CD4-positive, alpha-beta T cell treated with Interleukin-4 for 1 hour (primary cell): ENCODE results near the gene IRF2BP2.
A peak's percentile ranks its signal among the peaks of the same experiment; 100 is the strongest.
"Not testable (repeated sequence)": the region's sequence is repeated elsewhere in the genome, so short reads cannot be mapped to it uniquely, and the experiment has no call there.

Source experiments
- DNase-seq, 2 donors: peaks; one replicate each; pipeline ENCODE4 v3.0.0-alpha.2; 2020 to 2022

Gene IRF2BP2

DNA sequence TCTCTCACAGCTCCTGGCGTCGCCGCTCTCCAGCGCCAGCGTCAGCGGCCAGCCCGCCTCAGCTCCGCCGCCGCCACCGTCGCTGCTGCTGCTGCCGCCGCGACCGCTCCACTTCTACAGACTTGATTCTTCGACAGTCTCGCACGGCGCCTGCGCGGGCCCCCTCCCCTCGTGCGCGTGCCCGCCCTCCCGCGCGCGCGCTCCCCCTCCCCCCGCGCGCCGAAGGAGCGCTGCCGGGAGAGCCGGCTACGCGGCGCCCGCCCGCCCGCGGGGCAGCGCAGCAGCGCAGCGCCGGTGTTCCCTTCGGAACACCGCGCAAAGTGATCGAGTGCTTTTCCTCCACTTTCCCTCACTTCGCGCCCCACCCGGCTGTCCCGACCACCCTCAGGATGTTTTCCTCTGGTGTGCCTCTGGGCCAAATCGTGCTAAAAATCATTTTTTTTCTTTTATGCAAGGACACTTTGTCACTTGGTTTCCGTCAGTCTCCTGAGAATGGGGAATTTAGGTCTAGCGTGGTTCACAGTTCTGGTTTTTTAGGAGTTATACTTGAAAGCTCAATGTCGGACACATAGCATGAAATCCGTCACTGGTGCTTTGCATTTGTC lies at the start of gene IRF2BP2:
TSS of gene IRF2BP2 (minus strand) at position 118 of the 605 bp plus-strand sequence. CDS start 684 bp downstream, outside the sequence.
- DNase-seq, result peak; percentile 88

DNA sequence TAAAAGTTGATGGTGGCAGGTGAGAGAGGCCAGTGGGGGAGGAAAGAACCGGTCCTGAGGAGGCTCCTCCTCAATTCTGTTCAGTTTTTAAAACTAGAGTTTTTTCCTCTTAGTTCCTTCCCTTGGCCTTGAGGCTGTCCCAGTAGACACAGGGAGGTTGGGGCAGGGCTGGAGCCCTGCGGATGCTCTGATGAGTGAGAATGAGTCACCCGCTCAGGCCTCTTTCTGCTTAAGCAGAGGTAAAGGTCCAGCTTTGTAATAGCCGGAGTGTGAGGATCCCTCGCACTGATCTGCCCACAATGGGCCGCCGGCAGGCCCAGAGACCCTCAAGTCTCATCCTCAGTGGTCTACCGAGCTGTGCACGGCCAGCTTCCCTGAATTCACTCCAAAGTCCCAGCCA lies 49.6 kb upstream of the IRF2BP2 start:
- DNase-seq, result peak in 1 of 2 donors; percentile 39

DNA sequence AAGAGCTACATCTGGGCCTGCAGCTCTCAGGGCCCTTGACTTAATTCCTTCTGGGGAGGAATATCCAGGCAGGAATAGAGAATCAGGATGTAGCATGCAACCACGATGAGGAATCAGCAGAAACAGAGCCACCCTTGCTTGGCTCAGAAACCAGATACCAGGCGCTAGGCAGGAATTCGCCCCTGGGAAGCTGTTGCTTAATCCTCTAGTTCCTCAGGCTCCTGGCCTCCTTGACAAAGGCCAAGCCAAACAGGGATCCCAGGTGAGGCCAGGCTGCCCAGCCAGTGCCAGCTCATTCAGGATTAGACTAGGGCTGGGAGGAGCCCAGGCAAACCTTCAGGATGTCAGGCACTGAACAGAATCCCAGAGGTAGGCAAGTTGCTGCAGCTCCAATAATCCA lies 48.2 kb upstream of the IRF2BP2 start:
- no peak for DNase-seq

DNA sequence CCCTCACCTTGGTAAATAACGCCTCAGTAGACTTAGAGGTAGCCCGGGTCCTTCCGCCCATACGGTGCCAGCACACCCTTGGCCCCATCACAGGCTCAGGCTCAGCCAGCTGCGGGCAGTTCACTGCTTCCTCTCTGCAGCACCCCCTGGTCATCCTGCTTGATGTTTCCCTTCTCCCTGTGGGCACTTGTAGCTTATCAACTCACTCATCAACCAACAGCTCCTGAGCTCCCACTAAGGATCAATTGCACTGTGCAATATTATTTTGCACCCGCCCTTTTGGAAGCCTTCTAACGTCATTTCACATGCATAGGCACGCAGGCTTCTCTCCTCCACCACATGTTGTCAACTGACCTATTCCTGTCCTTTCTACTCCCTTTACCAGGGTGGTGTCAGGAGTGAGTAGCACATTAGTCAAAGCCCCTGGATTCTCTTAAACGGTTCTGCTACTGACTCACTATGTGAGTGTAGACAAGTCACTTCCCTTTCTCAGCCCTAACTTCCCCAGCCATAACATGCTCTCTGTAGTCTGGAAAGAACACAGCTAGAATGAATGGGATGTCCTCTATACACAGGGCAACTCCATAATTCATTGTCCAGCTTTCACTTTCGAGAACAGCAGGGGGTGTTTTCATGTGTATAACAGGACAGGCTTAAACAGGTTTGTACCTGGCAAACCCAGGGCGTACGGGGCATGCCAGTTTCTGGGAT lies 47.1 kb upstream of the IRF2BP2 start:
- DNase-seq, result peak; percentile 23 to 76

DNA sequence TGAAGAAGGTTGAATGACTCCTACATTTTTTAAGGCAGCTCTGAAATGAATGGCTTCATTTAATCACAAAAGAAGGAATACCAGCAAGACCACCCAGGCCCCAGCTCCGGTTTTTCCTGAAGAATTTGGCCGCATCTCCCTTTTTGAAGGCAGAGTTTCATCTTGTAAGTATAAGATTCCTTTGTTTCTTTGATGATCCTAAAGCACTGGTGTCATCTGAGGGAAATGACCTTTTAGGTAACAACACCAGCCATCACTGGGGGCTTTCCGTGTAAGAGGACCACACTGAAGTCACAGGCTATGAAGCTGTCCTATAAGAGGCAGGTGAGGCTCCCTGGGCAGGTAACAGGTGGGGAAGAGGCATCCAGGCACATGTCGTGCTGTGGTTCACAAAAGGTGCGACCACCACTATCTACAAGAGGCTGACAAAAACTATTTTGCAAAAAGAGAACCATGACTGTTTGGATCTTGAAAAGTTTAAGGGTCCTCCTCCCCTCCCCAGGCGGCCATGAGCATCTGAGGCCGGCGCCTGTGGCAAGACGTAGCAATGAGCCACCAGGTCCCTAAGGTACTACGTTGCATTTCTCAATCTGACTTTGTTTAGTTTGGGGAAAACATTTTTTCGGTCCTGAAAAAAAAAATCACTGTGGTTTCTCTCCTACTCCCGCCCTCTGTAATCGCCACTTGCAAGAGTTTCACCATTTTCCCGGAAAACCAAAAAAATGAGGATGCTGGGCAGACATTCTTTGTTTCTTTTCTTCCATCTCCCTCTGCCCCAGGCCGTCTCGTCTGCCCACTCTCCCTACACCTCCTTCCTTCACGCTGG lies 46.3 kb upstream of the IRF2BP2 start:
- DNase-seq, result no peak

DNA sequence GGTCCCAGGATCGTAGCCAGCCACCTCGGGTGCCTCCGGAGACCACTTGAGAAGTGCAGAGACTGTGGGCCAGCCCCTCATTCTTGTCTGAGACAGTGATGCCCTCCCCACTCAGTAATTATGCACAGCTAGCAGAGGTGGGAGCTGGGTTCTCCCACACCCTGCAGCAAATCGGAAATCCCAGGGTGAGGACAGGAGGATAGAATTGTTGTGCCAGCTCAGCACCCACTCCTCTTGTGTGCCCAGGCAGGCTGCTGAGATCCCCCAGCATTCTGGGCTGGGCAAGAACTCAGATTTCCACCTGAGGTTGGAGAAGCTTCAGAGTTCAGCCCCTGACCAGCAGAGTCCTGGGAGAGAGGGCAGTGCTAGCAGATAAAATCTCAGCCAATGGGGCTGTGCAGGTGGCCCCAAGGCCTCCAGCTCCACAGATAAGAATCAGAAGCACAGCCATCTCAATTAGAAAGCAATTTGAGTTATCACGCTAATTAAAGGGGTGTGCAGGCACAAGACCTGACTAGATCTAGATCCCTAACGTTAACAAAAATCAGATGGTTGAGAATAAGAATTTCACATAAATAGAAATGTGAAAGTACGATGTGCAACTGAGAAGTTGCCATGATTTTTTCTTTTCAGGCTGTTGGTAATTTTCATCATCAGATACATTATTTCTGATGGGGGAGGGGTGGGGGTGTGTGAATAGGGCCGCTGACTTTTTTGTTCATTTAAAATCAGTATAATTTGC lies 45.5 kb upstream of the IRF2BP2 start:
- DNase-seq, result no peak

DNA sequence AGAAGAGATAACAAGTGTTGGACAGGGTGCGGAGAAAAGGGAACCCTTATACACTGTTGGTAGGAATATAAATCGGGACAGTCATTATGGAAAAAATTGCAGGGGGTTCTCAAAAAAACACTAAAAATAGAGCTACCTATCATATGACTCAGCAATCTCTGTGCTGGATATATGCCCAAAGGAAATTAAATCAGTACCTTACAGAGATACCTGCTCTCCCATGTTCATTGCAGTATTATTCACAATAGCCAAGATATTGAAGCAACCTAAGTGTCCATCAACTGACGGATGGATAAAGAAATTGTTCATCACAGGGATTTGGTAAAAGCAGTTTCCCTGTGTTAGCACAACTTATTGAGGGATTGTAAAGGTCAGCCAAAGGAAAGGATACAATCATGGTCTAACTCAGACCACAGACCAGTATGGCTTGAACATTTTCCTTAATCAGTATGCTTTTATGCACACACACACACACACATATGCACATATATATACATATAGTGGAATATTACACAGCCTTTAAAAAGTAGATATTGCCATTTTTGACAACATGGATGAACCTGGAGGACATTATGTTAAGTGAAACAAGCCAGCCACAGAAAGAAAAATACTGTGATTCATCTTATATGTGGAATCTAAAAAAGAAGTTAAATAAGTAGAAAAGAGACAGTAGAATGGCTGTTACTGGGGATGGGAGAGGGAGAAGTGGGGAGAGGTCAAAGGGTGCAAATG lies 44.2 kb upstream of the IRF2BP2 start:
- DNase-seq, result no peak

DNA sequence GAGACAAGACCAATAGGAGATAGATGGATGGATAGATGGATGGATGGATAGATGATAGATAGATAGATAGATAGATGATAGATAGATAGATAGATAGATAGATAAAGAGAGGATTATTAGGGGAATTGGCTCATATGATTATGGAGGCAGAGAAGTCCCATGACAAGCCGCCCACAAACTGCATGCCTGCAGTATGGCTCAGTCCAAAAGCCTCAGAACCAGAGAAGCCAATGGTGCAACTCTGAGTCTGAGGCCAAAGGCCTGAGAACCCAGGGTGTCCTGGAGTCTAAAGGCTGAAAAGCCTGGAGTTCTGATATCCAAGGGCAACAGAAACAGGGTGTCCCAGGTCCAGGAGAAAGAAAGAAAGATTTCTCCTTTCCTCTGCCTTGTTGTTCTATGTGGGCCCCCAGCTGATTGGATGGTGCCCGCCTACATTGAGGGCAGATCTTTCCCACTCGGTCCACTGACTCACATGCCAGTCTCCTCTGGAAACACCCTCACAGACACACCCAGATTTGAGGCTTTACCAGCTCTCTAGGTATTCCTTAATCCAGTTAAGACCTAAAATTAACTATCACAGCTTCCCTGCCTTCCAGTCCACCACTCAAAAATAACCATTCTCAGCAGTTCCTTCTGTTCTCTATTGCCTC lies 39.6 kb upstream of the IRF2BP2 start:
- DNase-seq, result no peak

DNA sequence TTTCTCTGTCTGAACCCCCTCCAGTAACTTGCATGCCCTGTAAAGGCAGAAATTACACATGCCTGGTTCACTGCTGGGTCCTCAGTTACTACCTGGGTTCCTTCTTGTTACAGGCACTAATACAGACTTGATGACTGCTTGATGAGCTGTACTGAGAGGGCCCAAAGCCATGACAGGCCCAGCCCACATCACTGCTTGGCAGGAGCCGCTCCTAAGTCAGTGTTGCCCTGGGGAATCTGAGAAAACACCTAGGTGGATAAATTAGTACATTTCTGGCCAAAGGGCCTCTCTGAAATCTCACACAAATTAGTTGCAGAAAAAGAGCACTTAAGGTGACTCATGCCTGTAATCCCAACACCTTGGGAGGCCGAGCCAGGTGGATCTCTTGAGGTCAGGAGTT lies 37.8 kb upstream of the IRF2BP2 start:
- DNase-seq, result no peak

DNA sequence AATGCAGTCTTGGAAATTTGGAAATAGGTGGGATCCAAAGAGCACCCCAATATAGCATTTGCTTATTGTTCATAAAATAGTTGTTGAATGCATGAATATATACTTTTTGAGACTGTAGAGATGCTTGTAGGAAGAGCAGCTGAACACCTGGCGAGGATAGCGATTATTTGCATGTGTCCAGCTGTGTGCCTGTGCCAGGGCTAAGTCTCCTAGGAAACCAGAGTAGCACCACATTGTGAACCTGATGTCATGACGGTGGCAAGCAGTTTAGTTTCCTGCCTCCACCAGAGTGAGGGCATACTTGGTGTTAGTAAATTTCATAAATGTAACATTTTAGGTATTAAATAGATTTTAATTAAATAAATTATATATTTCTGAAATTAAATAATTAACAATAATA lies 37.3 kb upstream of the IRF2BP2 start:
- no peak for DNase-seq

DNA sequence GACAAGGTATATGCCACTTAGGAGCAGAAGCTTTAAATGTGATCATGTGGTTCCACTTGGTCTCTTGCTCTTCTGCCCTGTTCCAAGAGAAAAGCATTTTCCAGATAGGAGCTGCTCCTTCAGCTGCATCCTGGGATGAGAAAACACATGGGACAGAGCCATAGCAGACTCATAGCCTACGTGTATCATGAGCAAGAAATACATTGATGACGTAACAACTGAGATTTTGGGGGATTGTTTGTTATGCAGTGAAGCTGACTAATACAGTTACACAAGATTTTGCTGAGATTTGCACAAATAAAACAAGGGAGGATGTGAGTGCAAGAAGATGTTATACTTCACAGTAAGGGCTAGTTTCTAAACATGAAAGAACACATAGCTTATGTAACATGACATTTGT lies 36.0 kb upstream of the IRF2BP2 start:
- DNase-seq, result no peak

DNA sequence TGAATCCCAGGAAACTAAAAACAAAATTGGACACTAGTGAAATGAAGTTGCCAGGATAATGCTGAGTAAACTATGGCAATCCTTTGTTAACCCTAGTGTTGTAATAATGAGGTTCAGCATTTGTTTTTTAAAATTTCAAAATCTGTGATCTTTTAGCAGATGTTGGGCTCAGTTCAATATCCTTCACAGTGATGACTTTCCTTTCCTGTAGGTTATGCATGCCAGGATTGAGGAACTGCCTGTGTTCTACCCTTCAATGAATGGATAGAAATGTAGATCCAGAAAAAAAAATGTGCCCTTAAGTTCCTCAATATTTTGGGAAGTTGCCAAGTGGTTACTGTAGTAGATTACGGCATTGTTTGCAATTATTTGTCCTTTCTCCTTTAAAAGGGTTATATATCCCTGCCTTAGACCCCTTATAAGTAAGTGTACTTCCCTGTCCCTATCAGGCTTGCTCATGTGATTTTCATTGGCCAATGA lies 35.5 kb upstream of the IRF2BP2 start:
- DNase-seq, result no peak

DNA sequence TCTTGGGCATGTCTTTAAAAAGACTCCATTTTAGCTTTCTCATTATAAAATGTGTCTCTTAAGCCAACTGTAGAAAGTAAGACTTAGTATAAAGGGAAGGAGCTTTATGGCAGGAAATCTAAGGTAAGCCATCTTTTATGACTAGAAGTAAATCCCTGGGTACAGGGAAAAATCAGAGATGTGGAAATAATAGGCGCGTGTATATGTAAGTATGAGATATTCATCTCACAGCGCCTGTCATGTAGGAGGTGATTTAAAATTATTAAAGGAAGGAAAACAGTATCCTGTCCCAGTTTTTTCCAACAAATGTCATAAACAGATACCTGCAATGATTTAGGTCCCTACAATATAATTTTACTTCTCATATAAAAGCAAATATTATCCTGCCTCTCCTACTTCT lies 35.0 kb upstream of the IRF2BP2 start:
- DNase-seq, result no peak

DNA sequence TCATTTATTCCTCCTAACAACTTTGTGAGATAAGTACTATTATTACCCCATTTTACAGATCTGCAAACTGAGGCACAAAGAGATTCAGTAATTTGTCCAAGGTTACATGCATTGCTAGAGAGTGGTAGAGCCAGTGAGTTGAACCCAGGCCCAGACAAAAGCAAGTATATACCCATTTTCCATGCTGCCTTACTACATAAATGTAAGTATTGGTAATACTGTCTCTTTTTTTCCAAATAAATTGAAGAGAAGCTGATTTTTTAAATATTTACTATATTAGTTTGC lies 33.8 kb upstream of the IRF2BP2 start:
- no peak for DNase-seq

DNA sequence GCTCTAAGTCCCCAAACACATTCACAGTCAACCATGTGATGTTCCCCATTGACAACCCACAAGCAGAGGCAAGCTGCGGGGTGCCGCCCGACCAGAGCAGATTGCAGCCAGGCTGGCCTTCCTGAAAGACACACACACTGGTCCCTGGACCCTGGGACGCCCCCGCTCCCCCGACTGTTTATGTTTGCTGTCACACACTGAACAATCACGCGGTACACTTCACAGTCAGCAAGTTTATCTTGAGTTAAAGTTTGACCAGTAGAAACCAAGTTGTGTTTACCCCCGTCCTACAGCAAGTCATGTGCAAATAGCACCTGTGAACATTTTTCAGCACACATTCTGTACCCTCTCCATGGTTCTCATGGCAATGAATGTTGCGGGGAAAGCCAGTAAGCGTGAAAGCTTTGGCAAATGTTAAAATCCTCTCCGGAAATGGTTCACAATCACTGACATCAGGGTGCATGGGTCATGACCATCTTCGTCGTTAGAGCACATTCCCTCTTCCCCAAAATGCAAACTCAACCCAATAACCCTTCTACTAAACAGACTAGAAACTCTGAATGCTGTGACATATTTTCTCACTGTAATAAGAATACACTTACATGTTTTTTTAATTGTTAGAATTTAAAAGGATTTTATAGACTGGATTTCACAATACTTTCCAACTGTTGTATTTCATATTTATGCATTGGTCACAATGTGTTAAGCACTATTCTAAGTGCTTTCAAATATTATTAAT lies 33.3 kb upstream of the IRF2BP2 start:
- no peak for DNase-seq

DNA sequence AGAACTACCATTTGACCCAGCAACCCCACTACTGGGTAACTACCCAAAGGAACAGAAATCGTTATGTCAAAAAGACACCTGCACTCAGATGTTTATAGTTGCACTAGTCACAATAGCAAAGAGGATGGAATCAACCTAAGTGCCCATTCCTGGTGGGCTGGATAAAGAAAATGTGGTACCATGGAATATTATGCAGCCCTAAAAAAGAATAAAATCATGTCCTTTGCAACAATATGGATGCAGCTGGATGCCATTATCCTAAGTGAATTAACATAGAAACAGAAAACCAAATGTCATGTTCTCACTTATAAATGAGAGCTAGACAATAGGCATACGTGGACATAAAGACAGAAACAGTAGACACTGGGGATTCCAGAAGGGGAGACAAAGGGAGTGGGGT lies 32.5 kb upstream of the IRF2BP2 start:
- DNase-seq, result no peak

DNA sequence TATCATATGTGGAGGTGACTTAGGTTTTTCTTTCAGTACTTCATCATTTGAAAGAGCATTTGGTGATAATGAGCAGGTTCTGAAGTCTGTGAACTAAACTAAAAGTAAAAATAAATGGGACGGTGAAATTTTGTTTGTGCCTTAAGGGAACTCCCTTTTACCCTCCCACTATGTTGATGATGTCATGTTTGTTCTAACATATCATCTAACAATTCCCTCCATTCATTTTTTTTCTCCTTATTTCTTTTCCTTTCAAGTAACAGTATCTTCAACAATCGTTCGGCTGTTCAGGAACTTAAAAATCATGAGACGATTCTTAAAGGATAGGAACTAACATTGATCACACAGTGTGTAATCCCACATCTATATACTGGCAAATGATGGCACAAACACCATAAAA lies 30.0 kb upstream of the IRF2BP2 start:
- DNase-seq, result no peak

DNA sequence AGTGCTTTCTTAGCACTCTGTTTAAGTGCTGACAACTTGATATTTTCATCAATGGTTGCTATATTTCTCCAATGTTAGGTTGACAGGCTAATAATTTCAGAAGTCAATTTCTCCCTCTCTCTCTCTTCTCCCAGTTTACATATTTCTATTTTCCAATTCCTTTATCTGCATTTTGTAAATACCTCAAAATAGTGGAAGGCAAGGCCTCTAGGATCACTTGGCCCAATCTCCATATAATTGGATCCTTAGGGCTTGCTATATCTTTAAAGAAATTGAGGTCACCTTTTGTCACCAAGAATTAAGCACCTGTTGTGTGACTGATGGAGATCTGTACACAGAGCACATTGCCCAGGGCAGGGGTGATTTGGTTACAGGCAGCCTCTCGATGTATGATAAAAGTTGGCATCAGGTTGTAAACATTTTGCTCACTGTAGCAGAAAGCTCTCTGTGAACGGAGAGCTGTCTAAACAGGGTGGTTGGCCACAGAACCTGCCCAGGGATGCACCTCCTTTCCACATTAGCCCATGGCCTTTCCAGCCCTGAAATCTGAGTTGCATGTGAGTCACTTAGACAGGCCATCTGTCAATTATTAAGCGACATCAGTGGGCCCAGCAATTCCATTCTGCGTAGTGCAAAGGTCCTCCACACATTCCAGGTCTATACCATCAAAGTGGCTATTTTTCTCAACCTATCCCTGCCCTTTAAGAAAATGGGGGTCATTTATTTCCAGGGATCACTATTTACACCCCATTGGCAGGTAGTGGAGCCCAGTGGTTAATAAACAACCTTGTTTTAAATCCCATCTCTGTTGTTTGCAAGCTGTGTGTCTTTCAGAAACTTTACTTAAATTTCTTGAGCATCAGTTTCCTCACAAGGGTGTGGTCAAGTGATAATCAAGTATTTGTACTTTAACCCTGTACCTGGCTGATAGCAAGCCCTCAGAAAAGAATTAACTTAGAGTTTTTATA lies 29.1 kb upstream of the IRF2BP2 start:
- DNase-seq, result no peak

DNA sequence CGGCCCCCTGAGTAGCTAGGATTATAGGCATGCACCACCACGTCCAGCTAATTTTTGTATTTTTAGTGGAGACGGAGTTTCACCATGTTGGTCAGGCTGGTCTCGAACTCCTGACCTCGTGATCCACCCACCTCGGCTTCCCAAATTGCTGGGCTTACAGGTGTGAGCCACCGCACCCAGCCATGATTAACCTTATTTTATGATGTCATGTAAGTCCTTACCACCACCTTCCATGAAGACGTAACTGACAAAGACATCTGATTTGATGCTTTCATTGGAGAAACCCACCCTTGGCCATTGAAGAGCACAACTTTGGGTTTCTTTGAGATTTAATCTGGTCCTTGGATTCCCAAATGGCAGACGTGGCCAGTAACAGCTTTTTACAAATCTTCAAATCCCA lies 24.9 kb upstream of the IRF2BP2 start:
- DNase-seq, result not testable (repeated sequence)

DNA sequence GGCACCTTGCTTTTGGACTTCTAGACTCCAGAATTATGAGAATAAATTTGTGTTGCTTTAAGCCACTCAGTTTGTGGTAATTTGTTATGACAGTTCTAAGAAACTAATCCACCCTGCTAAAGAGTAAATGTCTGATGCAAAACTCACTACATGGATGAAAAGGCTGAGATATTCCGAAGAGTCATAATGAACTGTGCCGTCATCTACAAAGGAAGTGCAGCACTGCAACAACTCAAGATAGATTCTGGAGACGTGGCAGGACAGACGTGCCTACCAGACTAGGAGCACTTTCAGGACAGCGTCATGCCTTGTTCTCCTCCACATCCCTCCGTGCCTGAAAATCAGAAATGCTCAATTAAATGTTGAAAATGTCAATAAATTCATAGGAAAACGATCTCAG lies 24.4 kb upstream of the IRF2BP2 start:
- DNase-seq, result no peak
